CD1c-positive myeloid dendritic cell (primary cell): ENCODE measurements around the gene CEACAM8.
"Not testable (repeated sequence)": the region's sequence is repeated elsewhere in the genome, so short reads cannot be mapped to it uniquely, and the experiment has no call there.

Source experiments
- DNase-seq: peaks from one replicate; pipeline ENCODE4 v3.0.0-alpha.2; 2016; ENCODE audit errors: extremely low spot score

The CEACAM8 gene

DNA sequence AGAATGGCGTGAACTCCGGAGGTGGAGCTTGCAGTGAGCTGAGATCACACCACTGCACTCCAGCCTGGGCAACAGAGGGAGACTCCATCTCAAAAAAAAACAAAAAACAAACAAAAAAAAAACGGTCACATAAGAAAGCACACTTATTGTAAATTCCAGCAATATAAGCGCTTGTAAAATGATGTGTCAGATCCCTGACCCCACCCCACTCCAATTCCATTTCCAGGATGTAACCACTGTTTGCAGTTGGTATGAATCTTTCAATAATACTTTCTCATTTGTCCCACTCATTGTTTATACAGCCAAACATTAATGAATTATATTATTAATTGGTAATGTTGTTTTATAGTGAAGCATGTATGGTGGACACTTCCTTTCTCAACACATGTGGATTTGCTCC lies 50.6 kb downstream of the CEACAM8 start:
- DNase-seq: no peak

GRCh38 chr19:42542791-42543190 lies 51.9 kb downstream of the CEACAM8 start:
- DNase-seq: no peak

DNA sequence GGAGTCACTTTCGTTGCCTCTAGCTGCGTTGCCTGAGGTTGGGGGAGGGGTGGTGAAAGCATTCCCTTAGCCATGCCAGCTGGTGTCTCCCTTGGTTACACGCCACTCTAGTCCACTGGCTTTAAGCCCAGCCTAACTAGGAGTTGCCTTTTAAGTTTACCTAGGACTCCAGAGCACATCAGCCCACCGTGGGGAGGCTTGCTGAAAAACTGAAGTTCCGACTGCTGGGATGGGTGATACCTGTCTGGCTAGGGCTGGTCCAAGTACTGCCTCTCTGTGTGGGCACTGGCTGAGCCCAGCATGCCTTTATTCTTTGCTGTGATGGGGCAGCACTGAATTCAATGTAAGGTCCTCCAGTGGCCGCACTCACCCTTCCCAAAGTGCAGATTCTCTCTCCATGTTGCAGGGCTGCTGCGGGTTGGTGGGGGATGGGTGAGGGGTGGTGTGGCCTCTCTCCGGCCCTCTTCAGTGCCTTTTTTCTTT lies 54.6 kb downstream of the CEACAM8 start:
- no peak for DNase-seq

GRCh38 chr19:42538841-42539709 lies 55.6 kb downstream of the CEACAM8 start:
- DNase-seq: no peak

DNA sequence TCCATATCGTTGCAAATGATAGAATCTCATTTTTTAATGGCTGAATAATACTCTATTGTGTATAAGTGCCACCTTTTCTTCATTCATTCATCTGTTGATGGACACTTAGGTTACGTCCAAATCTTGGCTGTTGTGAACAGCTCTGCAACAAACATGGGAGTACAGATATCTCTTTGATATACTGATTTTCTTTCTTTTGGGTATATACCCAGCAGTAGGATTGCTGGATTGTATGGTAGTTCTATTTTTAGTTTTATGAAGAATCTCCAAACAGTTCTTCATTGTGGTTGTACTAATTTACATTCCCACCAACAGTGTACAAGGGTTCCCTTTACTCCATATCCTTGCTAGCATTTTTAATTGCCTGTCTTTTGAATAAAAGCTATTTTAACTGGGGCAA lies 59.4 kb downstream of the CEACAM8 start:
- not testable (repeated sequence) for DNase-seq

- DNase-seq: no peak
These were observed 60.3 kb downstream of the CEACAM8 start for GRCh38 chr19:42534391-42534790.

- no peak for DNase-seq
These were observed 61.8 kb downstream of the CEACAM8 start for GRCh38 chr19:42532891-42533290.

GRCh38 chr19:42531313-42531712 lies 63.4 kb downstream of the CEACAM8 start:
- no peak for DNase-seq
